ENCODE data around the gene TMEM184B. TPM values are rescaled to one million over a fixed set of nuclear protein-coding genes. Genes with fewer than 3 reads are reported as not detected.

The TMEM184B gene
- total RNA-seq, 4 donors from 2014 or later, result 39.1 to 56.1 (median 51.4) TPM

DNA sequence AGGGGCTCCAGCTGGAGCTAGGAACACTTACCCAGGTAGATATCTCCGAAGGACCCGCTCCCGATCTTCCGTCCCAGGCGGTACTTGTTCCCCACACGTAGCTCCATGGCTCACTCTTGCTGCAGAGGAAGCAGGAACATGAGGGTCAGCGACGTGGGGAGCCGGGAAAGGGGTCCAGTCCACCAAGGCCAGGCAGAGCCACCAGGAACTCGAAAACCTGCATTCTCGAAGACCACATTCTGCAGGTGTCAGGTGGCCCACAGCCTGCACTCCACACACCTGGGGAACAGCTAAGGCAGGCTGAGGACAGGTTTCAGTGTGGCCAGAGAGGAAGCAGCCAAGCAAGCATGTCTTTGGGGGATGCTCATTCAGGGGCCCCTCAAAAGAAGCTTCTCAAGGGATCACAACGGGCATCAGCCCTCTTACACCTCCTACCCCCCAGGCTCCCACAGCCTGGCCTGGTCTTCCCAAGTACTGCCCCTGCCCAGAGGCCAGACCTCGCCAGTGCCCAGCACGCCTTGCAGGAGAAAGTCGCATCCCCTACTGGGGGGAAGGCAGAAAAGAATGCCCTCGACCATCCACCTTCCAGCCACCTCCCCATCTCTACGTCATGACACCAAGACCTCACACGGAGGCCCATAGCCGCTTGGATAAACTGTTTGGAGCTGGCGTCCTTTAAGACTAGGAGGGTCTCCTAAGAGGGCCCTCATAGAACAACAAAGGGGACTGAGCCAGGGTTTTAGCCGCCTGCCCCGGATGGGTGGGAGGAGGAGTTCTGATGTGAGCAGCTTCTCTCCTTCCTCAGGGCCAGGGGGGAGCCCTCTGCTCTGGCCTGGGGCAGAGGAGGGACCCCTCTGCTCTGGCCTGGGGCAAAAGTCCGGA, 41.5 kb upstream of the TMEM184B start:
- peak in 2 of 3 donors; percentile 54 to 61 for DNase-seq
- H3K36me3 ChIP-seq, result no peaks in the 10 kb centered on the region
- no peaks in the 10 kb centered on the region for H3K27me3 ChIP-seq
- H3K27ac ChIP-seq, result peak overlapping the region; percentile 91 to 98 (median 96)
- H3K9me3 ChIP-seq, result no peaks in the 10 kb centered on the region
- TF ChIP-seq POLR2A (IDR thresholded peaks at IDR 0.05), result no peak
- TF ChIP-seq, protein P1, sequence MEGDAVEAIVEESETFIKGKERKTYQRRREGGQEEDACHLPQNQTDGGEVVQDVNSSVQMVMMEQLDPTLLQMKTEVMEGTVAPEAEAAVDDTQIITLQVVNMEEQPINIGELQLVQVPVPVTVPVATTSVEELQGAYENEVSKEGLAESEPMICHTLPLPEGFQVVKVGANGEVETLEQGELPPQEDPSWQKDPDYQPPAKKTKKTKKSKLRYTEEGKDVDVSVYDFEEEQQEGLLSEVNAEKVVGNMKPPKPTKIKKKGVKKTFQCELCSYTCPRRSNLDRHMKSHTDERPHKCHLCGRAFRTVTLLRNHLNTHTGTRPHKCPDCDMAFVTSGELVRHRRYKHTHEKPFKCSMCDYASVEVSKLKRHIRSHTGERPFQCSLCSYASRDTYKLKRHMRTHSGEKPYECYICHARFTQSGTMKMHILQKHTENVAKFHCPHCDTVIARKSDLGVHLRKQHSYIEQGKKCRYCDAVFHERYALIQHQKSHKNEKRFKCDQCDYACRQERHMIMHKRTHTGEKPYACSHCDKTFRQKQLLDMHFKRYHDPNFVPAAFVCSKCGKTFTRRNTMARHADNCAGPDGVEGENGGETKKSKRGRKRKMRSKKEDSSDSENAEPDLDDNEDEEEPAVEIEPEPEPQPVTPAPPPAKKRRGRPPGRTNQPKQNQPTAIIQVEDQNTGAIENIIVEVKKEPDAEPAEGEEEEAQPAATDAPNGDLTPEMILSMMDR (IDR thresholded peaks at IDR 0.05), result no peak
- H3K4me3 ChIP-seq, result peak overlapping the region; percentile 57 to 90 (median 68)
- peaks cover 0 to 81% (median 20%) of the 10 kb centered on the region in 4 donors for H3K4me1 ChIP-seq

DNA sequence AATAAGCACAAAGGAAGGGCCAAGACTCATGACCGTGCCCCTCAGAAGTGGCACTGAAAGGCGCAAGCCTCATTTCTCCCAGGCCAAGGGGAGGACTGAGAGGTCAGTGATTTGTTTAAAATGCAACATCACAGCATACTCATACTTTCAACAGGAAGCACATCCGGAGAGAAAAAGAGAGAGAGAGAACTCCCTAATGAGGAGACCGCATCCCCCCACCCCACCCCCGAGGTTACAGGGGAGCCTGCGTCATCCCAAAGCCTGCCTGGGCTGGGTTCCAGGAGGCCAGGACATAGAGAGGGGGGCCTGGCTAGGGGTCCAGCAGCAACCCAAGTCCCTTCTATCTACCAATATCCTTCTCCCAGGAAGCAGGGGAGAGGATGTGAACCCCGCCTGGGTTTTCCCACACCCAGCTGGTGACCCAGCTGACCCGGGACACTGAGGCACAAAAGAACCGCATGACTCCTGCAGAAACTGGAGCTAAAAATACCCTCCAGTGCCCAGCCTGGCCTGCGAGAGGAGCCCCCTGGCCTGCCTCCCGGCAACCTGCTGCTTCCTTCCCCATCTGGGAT, 40.7 kb upstream of the TMEM184B start:
- Histone ChIP-seq H3K27me3 (no peaks in the 10 kb centered on the region), H3K36me3 (peaks cover 0 to 4% (median 0%) of the 10 kb centered on the region in 3 donors), H3K4me1 (peaks cover 0 to 82% (median 20%) of the 10 kb centered on the region in 4 donors), H3K27ac (peak overlapping the region; percentile 91 to 98 (median 96)), H3K4me3 (peak overlapping the region in 3 of 4 donors; percentile 10 to 78 (median 17)), H3K9me3 (no peaks in the 10 kb centered on the region)
- TF ChIP-seq, protein P1 (IDR thresholded peaks at IDR 0.05), result no peak
- no peak for TF ChIP-seq POLR2A (IDR thresholded peaks at IDR 0.05)
- peak in 2 of 3 donors; percentile 63 to 81 for DNase-seq

DNA sequence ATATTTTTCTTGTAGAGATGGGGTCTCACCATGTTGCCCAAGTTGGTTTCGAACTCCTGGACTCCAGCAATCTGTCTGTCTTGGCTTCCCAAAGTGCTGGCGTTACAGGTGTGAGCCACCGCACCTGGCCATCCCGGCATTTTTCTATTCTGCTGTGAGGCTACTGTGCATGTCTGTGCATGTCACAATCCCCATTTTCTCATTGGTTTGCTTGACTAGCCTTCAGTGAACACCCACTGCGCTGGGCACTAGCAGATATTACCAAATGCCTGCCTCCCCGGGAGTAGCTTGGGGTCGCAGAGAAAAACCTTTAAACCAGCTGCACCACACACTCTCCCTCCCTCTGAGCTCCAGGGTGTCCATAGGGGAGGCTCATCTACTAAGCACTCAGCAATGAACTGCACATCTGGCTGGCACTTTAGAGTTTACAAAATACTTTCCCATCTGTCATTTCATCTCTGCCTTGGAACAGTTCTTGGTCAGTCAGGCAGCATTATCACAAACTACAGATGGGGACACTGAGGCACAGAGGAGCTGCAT, 39.5 kb upstream of the TMEM184B start:
- Histone ChIP-seq H3K27ac (peak overlapping the region; percentile 91 to 98 (median 96)), H3K36me3 (peaks cover 0 to 6% (median 0%) of the 10 kb centered on the region in 3 donors), H3K9me3 (no peaks in the 10 kb centered on the region), H3K4me1 (peaks cover 0 to 73% (median 20%) of the 10 kb centered on the region in 4 donors), H3K4me3 (no peak overlapping the region), H3K27me3 (no peaks in the 10 kb centered on the region)
- no peak for DNase-seq
- TF ChIP-seq, protein P1 (IDR thresholded peaks at IDR 0.05), result no peak
- TF ChIP-seq POLR2A (IDR thresholded peaks at IDR 0.05), result no peak

DNA sequence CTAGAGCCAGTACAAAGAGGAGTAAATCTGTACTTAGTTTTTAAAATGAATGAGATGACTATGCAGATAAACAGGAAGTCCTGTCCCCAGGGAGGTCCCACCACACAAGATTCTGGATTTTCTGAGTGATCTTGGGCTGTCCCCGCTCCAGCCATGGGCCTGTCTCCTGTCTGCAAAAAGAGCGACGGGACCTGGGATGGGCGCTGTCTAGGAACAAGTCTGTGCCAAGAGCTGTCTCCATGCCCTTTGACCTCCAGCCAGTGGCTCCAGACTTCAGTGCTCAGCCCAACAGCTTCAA, 38.5 kb upstream of the TMEM184B start:
- TF ChIP-seq, protein P1 (IDR thresholded peaks at IDR 0.05), result no peak
- no peak for TF ChIP-seq POLR2A (IDR thresholded peaks at IDR 0.05)
- peak in 1 of 3 donors; percentile 62 for DNase-seq
- Histone ChIP-seq H3K36me3 (peaks cover 0 to 6% (median 0%) of the 10 kb centered on the region in 3 donors), H3K4me3 (no peak overlapping the region), H3K27me3 (no peaks in the 10 kb centered on the region), H3K9me3 (no peaks in the 10 kb centered on the region), H3K27ac (peak overlapping the region; percentile 34 to 98 (median 72)), H3K4me1 (peaks cover 0 to 80% (median 22%) of the 10 kb centered on the region in 4 donors)

DNA sequence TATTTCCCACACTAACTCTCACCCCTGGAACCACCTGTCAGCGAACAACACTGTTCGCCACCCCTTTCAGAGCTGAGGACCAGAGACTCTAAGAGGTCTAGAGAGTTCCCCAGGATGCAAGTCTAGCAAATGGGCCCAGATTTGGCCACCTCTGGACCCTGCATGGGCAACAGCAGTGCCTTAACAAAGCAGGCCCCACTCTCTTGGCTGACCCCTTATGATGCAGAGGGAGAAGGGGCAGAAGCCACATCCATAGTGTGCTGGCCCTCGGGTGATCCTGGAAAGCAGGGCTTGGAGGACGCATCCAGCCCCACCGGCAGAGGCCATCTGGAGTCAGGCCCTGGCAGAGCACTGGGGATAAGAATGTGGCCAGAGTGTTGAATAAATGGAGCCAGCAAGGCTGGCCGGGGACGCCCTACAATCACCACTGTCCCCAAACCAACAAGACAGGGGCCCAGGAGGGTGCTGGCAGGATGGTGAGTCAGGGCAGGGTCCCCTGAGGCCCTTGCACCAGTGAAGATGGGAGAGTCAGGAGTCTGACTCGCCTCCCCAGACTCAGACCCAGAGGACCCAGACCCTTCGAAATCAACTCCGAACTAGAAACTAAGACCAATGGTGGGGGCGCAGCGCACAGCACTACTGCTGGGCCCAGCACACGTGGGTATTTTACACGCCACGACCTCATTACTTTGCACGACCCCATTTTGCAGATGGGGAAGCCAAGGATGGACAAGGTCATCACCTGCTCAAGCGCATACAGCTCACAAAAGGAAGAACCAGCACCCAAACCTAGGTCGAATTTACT, 37.9 kb upstream of the TMEM184B start:
- no peak for TF ChIP-seq POLR2A (IDR thresholded peaks at IDR 0.05)
- TF ChIP-seq, protein P1 (IDR thresholded peaks at IDR 0.05), result no peak
- Histone ChIP-seq H3K9me3 (no peaks in the 10 kb centered on the region), H3K36me3 (peaks cover 0 to 6% (median 0%) of the 10 kb centered on the region in 3 donors), H3K27ac (peak overlapping the region; percentile 34 to 98 (median 72)), H3K4me1 (peaks cover under 1 to 86% (median 25%) of the 10 kb centered on the region in 4 donors), H3K4me3 (no peak overlapping the region), H3K27me3 (no peaks in the 10 kb centered on the region)
- DNase-seq, result no peak
